Right forelimb (tissue), 1 donor: ENCODE data around the gene PRKACA.
"Not testable (repeated sequence)": the region's sequence is repeated elsewhere in the genome, so short reads cannot be mapped to it uniquely, and the experiment has no call there.

Experiments used
- DNase-seq: peaks from one replicate; pipeline ENCODE4 v3.0.0-alpha.2; 2018

Gene PRKACA

DNA sequence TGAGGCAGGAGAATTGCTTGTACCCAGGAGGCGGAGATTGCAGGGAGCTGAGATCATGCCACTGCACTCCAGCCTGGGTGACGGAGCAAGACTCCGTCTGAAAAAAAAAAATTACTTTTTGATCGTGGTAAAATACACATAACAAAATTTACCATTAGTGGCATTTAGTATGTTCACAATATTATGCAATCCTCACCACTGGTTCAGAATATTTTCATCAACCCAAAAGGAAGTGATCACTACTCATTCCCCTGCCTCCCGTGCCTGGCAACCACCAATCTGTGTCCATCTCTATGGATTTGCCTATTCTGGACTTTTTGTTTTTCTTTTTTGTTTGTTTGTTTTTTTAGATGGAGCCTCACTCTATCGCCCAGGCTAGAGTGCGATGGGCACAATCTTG lies 54.5 kb downstream of the PRKACA start:
- DNase-seq: no peak

- DNase-seq: no peak
Observed at GRCh38 chr19:14062558-14062855, 55.1 kb downstream of the PRKACA start.

DNA sequence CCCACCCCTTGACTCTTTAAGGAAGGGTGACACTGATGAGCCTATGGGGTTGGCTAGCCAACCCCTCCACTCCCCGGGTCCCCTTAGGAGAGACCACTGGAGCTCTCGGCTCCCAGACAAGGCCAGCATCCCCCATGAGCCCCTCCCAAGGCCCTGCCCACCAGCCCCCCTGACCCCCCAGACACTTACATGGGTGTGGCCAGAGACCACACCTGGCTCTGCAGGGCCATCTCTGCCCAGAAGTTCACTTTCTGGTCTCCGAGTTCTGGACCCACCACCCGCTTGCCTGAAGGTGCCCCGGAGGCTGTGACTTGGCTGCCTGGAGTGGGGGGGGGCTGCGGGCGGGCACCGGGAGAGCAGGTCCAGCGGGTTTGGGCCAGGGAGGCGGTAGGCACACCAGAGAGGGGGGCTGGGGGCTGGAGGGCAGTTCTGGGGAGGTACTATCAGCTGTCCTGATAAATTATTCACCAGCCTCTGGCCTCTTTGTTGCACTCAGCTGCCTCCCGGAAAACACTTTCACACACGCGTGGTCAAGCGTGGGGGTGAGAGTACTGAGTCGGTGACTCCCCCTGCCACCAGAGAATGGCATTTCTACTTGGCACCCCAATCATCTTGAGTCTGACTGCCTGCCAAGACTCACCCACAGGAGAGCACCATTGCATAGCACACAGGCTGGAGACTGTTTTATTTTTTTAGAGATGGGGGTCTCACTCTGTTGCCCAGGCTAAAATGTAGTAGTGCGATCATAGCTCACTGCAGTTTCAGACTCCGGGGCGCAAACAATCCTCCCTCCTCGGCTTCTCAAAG lies 55.6 kb downstream of the PRKACA start, which contains the start of gene PALM3:
Gene PALM3 (minus strand): TSS at position 326 of the 807 bp plus-strand sequence. CDS start 96 bp downstream, at position 230.
- DNase-seq: no peak

- no peak for DNase-seq
Observed at GRCh38 chr19:14061081-14061749, 56.3 kb downstream of the PRKACA start.

- DNase-seq: no peak
Observed at GRCh38 chr19:14059652-14060155, 57.9 kb downstream of the PRKACA start.

DNA sequence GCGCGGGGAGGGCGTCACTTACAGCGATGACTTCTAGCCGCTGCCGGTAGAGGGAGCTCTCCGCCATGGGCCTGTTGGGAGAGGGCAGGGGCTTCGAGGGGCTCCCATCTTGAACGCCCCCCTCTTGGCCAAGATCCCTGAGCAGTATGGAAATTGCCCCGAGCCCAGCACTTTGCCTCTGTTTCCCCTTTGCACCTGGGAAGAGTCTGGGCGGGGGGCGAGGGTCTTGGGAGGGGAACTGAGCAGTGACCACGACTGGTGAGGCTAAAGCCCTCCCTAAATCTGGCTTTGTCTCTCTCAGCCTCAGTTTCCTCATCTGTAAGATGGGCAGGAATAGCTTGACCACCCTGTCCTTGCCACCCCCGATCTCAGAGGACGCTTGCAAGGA lies 58.5 kb downstream of the PRKACA start:
- DNase-seq: no peak

GRCh38 chr19:14058182-14059092 lies 59.1 kb downstream of the PRKACA start:
- DNase-seq: no peak

- DNase-seq: no peak
Observed at GRCh38 chr19:14056741-14057356, 60.7 kb downstream of the PRKACA start.

- no peak for DNase-seq
Observed at GRCh38 chr19:14056069-14056666, 61.4 kb downstream of the PRKACA start.

DNA sequence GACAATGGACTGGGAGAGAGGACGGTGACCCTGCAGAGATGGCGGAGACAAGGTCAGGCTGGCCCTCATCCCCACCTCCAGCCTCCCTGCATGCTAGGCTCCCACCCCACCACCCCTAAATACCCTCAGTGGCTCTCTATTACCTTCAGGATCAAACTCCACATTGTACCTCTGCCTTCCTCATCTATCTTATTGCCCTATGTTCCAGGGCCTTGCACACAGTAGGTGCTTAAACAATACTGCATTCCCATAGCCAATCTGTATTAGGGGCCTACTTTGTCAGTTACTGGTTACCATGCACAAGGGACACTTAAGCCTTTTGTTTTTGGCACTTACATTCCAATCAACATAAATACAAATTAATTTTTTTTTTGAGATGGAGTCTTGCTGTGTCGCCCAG lies 62.2 kb downstream of the PRKACA start:
- no peak for DNase-seq

DNA sequence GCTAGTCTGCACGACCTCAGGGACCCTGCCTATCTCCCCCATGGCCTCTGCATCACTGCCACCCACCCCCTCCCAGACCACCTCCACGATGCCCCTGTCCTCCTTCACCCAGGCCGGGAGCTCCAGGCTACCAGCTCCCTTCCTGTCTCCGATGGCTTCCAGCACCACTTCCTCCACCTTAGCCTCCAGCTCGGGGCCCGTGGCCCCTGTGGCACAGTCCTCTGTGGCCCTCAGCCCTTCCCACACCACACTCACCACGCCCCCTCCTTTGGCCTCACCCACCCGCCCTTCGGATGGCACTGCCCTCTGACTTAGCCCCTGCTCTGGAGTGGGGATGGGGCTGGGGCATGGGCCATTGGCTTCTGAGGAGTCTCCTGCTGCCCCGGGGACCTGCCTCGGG lies 62.8 kb downstream of the PRKACA start:
- DNase-seq: no peak

DNA sequence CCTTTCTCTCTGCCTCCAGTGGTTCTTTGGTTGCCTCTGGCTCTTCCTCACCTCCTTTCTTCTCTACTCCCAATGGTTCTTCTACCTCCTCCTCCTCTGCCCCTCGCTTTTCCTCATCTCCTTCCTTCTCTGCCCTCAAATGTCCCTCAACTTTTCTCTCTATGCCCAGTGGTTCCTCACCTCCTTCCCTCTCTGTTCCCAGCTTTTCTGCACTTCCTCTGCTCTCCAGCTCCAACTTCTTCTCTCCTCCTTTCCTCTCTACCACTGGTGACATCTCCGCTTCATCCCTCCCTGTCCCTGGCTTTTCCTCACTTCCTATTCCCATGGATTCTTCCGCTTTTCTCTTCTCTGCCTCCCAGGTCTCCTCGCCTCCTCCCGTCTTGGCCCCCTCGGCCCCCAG lies 63.5 kb downstream of the PRKACA start:
- no peak for DNase-seq

GRCh38 chr19:14053500-14053899 lies 64.1 kb downstream of the PRKACA start:
- DNase-seq: no peak

GRCh38 chr19:14053032-14053431 lies 64.5 kb downstream of the PRKACA start:
- no peak for DNase-seq

DNA sequence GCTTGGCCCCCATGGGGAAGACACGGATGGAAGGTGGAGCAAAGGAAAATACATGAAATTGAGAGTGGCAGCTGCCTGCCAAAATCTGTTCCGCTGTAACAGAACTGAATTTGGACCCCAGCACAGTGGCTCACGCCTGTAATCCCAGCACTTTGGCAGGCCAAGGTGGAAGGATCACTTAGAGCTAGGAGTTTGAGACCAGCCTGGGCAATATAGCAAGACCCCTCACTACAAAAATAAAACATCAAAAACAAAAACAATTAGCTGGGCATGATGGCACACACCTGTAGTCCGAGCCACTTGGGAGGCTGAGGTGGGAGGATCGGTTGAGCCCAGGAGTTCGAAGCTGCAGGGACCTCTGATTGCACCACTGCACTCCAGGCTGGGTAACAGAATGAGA lies 65.1 kb downstream of the PRKACA start:
- DNase-seq: no peak

DNA sequence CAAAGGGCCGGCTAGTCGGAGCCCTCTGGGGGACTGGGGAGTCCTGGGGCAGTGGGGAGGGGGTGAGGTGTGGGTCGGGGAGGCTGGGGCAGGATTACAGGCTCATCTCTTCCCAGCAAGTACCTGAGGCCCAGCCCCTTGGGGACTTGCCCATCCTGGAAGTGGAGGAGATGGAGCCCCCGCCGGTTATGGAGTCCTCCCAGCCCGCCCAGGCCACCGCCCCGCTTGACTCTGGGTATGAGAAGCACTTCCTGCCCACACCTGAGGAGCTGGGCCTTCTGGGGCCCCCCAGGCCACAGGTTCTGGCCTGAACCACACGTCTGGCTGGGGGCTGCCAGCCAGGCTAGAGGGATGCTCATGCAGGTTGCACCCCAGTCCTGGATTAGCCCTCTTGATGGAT lies 65.6 kb downstream of the PRKACA start:
- no peak for DNase-seq

DNA sequence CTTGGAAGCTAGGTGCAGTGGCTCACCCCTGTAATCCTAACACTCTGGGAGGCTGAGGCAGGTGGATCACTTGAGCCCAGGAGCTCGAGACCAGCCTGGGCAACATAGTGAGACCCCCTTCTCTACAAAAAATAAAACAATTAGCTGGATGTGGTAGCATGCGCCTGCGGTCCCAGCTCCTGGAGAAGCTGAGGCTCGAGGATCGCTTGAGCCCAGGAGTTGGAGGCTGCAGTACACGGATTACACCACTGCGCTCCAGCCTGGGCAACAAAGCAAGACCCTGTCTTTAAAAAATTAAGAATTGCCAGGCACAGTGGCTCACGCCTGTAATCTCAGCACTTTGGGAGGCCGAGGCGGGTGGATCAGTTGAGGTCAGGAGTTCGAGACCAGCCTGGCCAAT lies 66.6 kb downstream of the PRKACA start:
- not testable (repeated sequence) for DNase-seq

GRCh38 chr19:14050512-14050911 lies 67.0 kb downstream of the PRKACA start:
- DNase-seq: no peak

DNA sequence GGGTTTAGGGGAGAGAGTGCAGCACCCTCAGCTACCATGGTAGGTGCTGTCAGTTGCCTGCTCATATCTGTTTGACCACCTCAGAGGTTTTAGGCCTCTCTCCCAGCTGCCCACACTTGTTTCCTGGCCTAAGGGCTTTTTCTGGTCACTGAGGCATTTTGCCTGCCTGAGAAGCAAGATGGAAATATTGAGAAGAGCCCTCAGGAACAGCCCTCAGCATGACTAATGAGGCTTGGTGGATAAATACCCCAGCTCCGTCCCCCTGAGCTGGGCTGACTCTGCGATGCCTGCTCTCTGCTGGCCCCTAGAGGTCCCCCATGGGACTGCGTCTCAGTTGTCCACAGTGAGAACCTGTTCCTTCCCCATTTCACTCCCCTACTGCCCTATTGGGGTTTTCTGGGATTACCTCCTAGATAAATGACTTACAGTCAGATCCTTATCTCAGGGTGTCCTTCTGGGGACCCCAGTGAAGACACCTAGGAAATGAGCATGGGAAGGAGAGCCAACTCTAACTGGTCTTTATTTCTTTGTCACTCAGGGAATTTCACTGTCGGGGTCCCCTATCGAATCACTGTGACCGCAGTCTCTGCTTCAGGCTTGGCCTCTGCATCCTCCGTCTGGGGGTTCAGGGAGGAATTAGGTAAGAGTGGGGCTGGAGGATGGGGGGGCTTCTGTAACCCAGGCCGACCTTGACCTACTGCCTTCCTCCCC lies 69.0 kb downstream of the PRKACA start:
- no peak for DNase-seq

DNA sequence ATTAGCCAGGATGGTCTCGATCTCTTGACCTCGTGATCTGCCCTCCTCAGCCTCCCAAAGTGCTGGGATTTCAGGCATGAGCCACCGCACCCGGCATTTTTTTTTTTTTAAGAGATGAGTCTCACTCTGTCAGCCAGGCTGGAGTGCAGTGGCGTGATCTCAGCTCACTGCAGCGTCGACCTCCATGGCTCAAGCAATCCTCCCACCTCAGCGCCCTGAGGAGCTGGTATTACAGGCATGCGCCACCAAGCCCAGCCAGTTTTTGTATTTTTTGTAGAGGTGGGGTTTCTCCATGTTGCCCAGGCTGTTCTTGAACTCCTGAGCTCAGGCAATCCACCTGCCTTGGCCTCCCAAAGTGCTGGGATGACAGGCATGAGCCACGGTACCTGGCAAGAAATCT lies 69.7 kb downstream of the PRKACA start:
- not testable (repeated sequence) for DNase-seq
